Gastroesophageal sphincter (tissue), 3 donors: ENCODE measurements around the gene RPL19.

Experiments
- CTCF ChIP-seq, 4 experiments: fragments of 200-600 bp in 2 of 4; fragments of 450-650 bp in 2 of 4; sonication (generic) in 1 of 4; IDR thresholded peaks; one replicate each; pipeline ENCODE4 v1.5.1; 2017 to 2019; ENCODE audit warnings: antibody characterized with exemption in 4 of 4, mild to moderate bottlenecking in 2 of 4, moderate library complexity in 2 of 4
- EP300 ChIP-seq: sonication (generic); formaldehyde crosslinking; IDR thresholded peaks from one replicate; pipeline ENCODE4 v1.6.1; 2017; ENCODE audit warnings: antibody characterized with exemption, mild to moderate bottlenecking
- POLR2A ChIP-seq, 2 donors: fragments of 450-650 bp; IDR thresholded peaks; one replicate each; pipeline ENCODE4 v1.6.1; 2017; ENCODE audit warnings: antibody characterized with exemption in 2 of 2, mild to moderate bottlenecking in 2 of 2, moderate library complexity in 1 of 2
- POLR2AphosphoS5 ChIP-seq: sonication (generic); formaldehyde crosslinking; IDR thresholded peaks from one replicate; pipeline ENCODE4 v1.6.1; 2017; ENCODE audit warnings: antibody characterized with exemption

- TF ChIP-seq POLR2A (IDR thresholded peaks at IDR 0.05) (no peak), CTCF (IDR thresholded peaks at IDR 0.05) (no peak), POLR2AphosphoS5 (no peak), EP300 (no peak)
Measured at GRCh38 chr17:39196241-39196807, 3.8 kb upstream of the RPL19 start.
